Activated CD8-positive, alpha-beta T cell treated with anti-CD3 and anti-CD28 coated beads, Interleukin-2, amount 10 ng/mL, durations not matched to agents 7 days and 5 days (primary cell): Measurements from ENCODE around the gene OR7C2. TPM values are rescaled to one million over a fixed set of nuclear protein-coding genes. Genes with fewer than 3 reads are reported as not detected.
"Not testable (repeated sequence)": the region's sequence is repeated elsewhere in the genome, so short reads cannot be mapped to it uniquely, and the experiment has no call there.

Experiments used
- ATAC-seq: fragments of 150-1000 bp; cut with Tn5 transposase; one replicate; pipeline ENCODE4 v1.10.0; 2021; ENCODE audit warnings: moderate library complexity
- CTCF ChIA-PET: fragments of 350-600 bp; sonication (Branson Sonifier 250); formaldehyde crosslinking; loops from one replicate; lab custom pipeline; 2021; ENCODE audit warnings: antibody characterized with exemption; lab: Charles Lee
- POLR2A ChIA-PET: fragments of 350-600 bp; sonication (Branson Sonifier 250); formaldehyde crosslinking; loops from one replicate; lab custom pipeline; 2021; ENCODE audit warnings: antibody characterized with exemption; lab: Charles Lee
- DNase-seq: peaks from one replicate; pipeline ENCODE4 v3.0.0-alpha.2; 2020
- H3K27ac Mint-ChIP-seq: one replicate; pipeline ENCODE4 v1.8.0; 2021; ENCODE audit warnings: mild to moderate bottlenecking, mixed read lengths
- H3K27me3 Mint-ChIP-seq: one replicate; pipeline ENCODE4 v1.8.0; 2021; ENCODE audit warnings: low read depth, mixed read lengths
- H3K36me3 Mint-ChIP-seq: one replicate; pipeline ENCODE4 v1.8.0; 2021; ENCODE audit warnings: low read depth, mixed read lengths
- H3K4me1 Mint-ChIP-seq: one replicate; pipeline ENCODE4 v1.8.0; 2021; ENCODE audit warnings: low read depth, mixed read lengths
- H3K4me3 Mint-ChIP-seq: one replicate; pipeline ENCODE4 v1.8.0; 2021; ENCODE audit warnings: mild to moderate bottlenecking, mixed read lengths
- H3K9me3 Mint-ChIP-seq: one replicate; pipeline ENCODE4 v1.8.0; 2022; ENCODE audit warnings: mixed read lengths; ENCODE audit not compliant: insufficient read depth
- total RNA-seq, 2 experiments: library from RNA; stranded (reverse); gene quantifications; one replicate each; pipeline ENCODE4 v1.2.3, GENCODE V29; 2021

OR7C2 gene
- not detected for total RNA-seq

GRCh38 chr19:14941189-14941588 lies at the start of gene OR7C2:
TSS of gene OR7C2 (plus strand) at chr19:14941489. CDS start at chr19:14941489, 0 bp downstream.
- ChIA-PET POLR2A (no interaction called here), CTCF (no interaction called here)
- H3K27ac Mint-ChIP-seq, result no peak within 1 kb of the TSS
- no peaks in the 10 kb centered on the region for H3K36me3 Mint-ChIP-seq
- ATAC-seq, result no peak
- H3K9me3 Mint-ChIP-seq, result no peaks in the 10 kb centered on the region
- no peak within 1 kb of the TSS for H3K4me3 Mint-ChIP-seq
- H3K27me3 Mint-ChIP-seq, result peaks cover 3% of the 10 kb centered on the region
- DNase-seq, result no peak
- no peaks in the 10 kb centered on the region for H3K4me1 Mint-ChIP-seq

GRCh38 chr19:14901675-14902260 lies 39.5 kb upstream of the OR7C2 start:
- Mint-ChIP-seq H3K9me3 (no peaks in the 10 kb centered on the region), H3K4me3 (no peak overlapping the region), H3K27ac (no peak overlapping the region), H3K36me3 (no peaks in the 10 kb centered on the region), H3K27me3 (peaks cover 2% of the 10 kb centered on the region), H3K4me1 (no peaks in the 10 kb centered on the region)
- ATAC-seq (no peak), DNase-seq (no peak)
- POLR2A ChIA-PET, result no interaction called here
- CTCF ChIA-PET, result no interaction called here

- Mint-ChIP-seq H3K9me3 (no peaks in the 10 kb centered on the region), H3K4me3 (no peak overlapping the region), H3K27ac (no peak overlapping the region), H3K36me3 (no peaks in the 10 kb centered on the region), H3K27me3 (peaks cover 2% of the 10 kb centered on the region), H3K4me1 (no peaks in the 10 kb centered on the region)
- ChIA-PET POLR2A (no interaction called here), CTCF (interaction anchor here (1.4 kb wide), 1 partner anchor 194 kb away, joined by 4 read pairs; no protein-coding TSS in a partner anchor)
- DNase-seq (no peak), ATAC-seq (no peak)
These were observed 34.6 kb upstream of the OR7C2 start for GRCh38 chr19:14906711-14907110.

GRCh38 chr19:14915116-14915515 lies 26.2 kb upstream of the OR7C2 start:
- H3K9me3 Mint-ChIP-seq, result no peaks in the 10 kb centered on the region
- H3K36me3 Mint-ChIP-seq, result no peaks in the 10 kb centered on the region
- H3K4me1 Mint-ChIP-seq, result no peaks in the 10 kb centered on the region
- no peak overlapping the region for H3K4me3 Mint-ChIP-seq
- ChIA-PET POLR2A (no interaction called here), CTCF (no interaction called here)
- no peak for ATAC-seq
- DNase-seq, result no peak
- H3K27ac Mint-ChIP-seq, result no peak overlapping the region
- peaks cover 2% of the 10 kb centered on the region for H3K27me3 Mint-ChIP-seq

- no peaks in the 10 kb centered on the region for H3K9me3 Mint-ChIP-seq
- no peaks in the 10 kb centered on the region for H3K36me3 Mint-ChIP-seq
- CTCF ChIA-PET, result no interaction called here
- DNase-seq, result no peak
- no peak overlapping the region for H3K4me3 Mint-ChIP-seq
- no peak overlapping the region for H3K27ac Mint-ChIP-seq
- no peaks in the 10 kb centered on the region for H3K4me1 Mint-ChIP-seq
- H3K27me3 Mint-ChIP-seq, result peaks cover 2% of the 10 kb centered on the region
- POLR2A ChIA-PET, result no interaction called here
- no peak for ATAC-seq
These were observed 24.4 kb upstream of the OR7C2 start for GRCh38 chr19:14916848-14917247.

- Mint-ChIP-seq H3K36me3 (no peaks in the 10 kb centered on the region), H3K27ac (no peak overlapping the region), H3K4me3 (no peak overlapping the region), H3K9me3 (no peaks in the 10 kb centered on the region), H3K27me3 (peaks cover 9% of the 10 kb centered on the region), H3K4me1 (no peaks in the 10 kb centered on the region)
- ATAC-seq, result no peak
- ChIA-PET POLR2A (no interaction called here), CTCF (no interaction called here)
- DNase-seq, result no peak
These were observed 7.8 kb upstream of the OR7C2 start for GRCh38 chr19:14933506-14933905.

GRCh38 chr19:14940266-14940665 lies 1.0 kb upstream of the OR7C2 start:
- Mint-ChIP-seq H3K4me1 (no peaks in the 10 kb centered on the region), H3K4me3 (no peak overlapping the region), H3K27ac (no peak overlapping the region), H3K27me3 (peaks cover 3% of the 10 kb centered on the region), H3K36me3 (no peaks in the 10 kb centered on the region), H3K9me3 (no peaks in the 10 kb centered on the region)
- CTCF ChIA-PET, result no interaction called here
- DNase-seq (no peak), ATAC-seq (no peak)
- POLR2A ChIA-PET, result no interaction called here

GRCh38 chr19:14943601-14944000 lies 2.3 kb downstream of the OR7C2 start:
- DNase-seq, result no peak
- Mint-ChIP-seq H3K4me3 (no peak overlapping the region), H3K27ac (no peak overlapping the region), H3K36me3 (no peaks in the 10 kb centered on the region), H3K27me3 (peaks cover 3% of the 10 kb centered on the region), H3K4me1 (no peaks in the 10 kb centered on the region), H3K9me3 (no peaks in the 10 kb centered on the region)
- ChIA-PET POLR2A (no interaction called here), CTCF (no interaction called here)
- no peak for ATAC-seq

- POLR2A ChIA-PET, result no interaction called here
- no peaks in the 10 kb centered on the region for H3K4me1 Mint-ChIP-seq
- no peak overlapping the region for H3K4me3 Mint-ChIP-seq
- DNase-seq, result no peak
- ATAC-seq, result no peak
- CTCF ChIA-PET, result no interaction called here
- no peak overlapping the region for H3K27ac Mint-ChIP-seq
- no peaks in the 10 kb centered on the region for H3K9me3 Mint-ChIP-seq
- H3K27me3 Mint-ChIP-seq, result peaks cover 3% of the 10 kb centered on the region
- H3K36me3 Mint-ChIP-seq, result no peaks in the 10 kb centered on the region
These were observed 3.2 kb downstream of the OR7C2 start for GRCh38 chr19:14944456-14944855.

- H3K9me3 Mint-ChIP-seq, H3K27ac Mint-ChIP-seq, POLR2A ChIA-PET, DNase-seq, CTCF ChIA-PET, ATAC-seq, H3K4me1 Mint-ChIP-seq, H3K27me3 Mint-ChIP-seq, H3K36me3 Mint-ChIP-seq, H3K4me3 Mint-ChIP-seq: not testable (repeated sequence)
These were observed 8.1 kb downstream of the OR7C2 start for GRCh38 chr19:14949413-14949812.

GRCh38 chr19:14949876-14950275 lies 8.6 kb downstream of the OR7C2 start:
- Mint-ChIP-seq H3K36me3 (no peaks in the 10 kb centered on the region), H3K27ac (no peak overlapping the region), H3K9me3 (no peaks in the 10 kb centered on the region), H3K4me3 (no peak overlapping the region), H3K4me1 (no peaks in the 10 kb centered on the region), H3K27me3 (no peaks in the 10 kb centered on the region)
- DNase-seq, result no peak
- no peak for ATAC-seq
- ChIA-PET CTCF (no interaction called here), POLR2A (no interaction called here)

- Mint-ChIP-seq H3K27ac (no peak overlapping the region), H3K4me1 (no peaks in the 10 kb centered on the region), H3K27me3 (no peaks in the 10 kb centered on the region), H3K4me3 (no peak overlapping the region), H3K36me3 (no peaks in the 10 kb centered on the region), H3K9me3 (no peaks in the 10 kb centered on the region)
- POLR2A ChIA-PET, result no interaction called here
- ATAC-seq (no peak), DNase-seq (no peak)
- CTCF ChIA-PET, result no interaction called here
These were observed 9.1 kb downstream of the OR7C2 start for GRCh38 chr19:14950421-14950820.

GRCh38 chr19:14952767-14953166 lies 11.5 kb downstream of the OR7C2 start:
- no peaks in the 10 kb centered on the region for H3K36me3 Mint-ChIP-seq

More at GRCh38 chr19:14952767-14953166, 11.5 kb downstream of the OR7C2 start:
- ATAC-seq (no peak), DNase-seq (no peak)
- Mint-ChIP-seq H3K9me3 (no peaks in the 10 kb centered on the region), H3K27ac (no peak overlapping the region), H3K27me3 (no peaks in the 10 kb centered on the region), H3K4me1 (no peaks in the 10 kb centered on the region), H3K4me3 (no peak overlapping the region)
- POLR2A ChIA-PET, result no interaction called here
- CTCF ChIA-PET, result no interaction called here
